HepG2 (cell line): ENCODE measurements around the gene CYP20A1. TPM values are rescaled to one million over a fixed set of nuclear protein-coding genes. Genes with fewer than 3 reads are reported as not detected.

Experiments used
- ATF6 ChIP-seq: sonication (generic); formaldehyde crosslinking; conservative IDR thresholded peaks from 2 replicates; pipeline ENCODE4 v1.4.0; 2020; ENCODE audit warnings: missing genetic modification reagents
- CAMTA2 ChIP-seq: sonication (generic); formaldehyde crosslinking; IDR thresholded peaks from 2 replicates; pipeline ENCODE4 v1.4.0; 2020; ENCODE audit warnings: mild to moderate bottlenecking, missing genetic modification reagents, borderline replicate concordance
- IKZF5 ChIP-seq: IDR thresholded peaks from 2 replicates; pipeline ENCODE4 v1.6.1; 2018; ENCODE audit warnings: missing genetic modification reagents, mild to moderate bottlenecking, missing compliant biosample characterization
- KDM1A ChIP-seq: IDR thresholded peaks from 2 replicates; pipeline ENCODE4 v1.6.1; 2016; ENCODE audit warnings: missing compliant biosample characterization
- KMT2B ChIP-seq: IDR thresholded peaks from 2 replicates; pipeline ENCODE4 v1.6.1; 2016; ENCODE audit warnings: missing genetic modification reagents, missing compliant biosample characterization
- NRL ChIP-seq: sonication (generic); formaldehyde crosslinking; IDR thresholded peaks from 2 replicates; pipeline ENCODE4 v1.5.0; 2020; ENCODE audit warnings: missing genetic modification reagents, mild to moderate bottlenecking, moderate library complexity, borderline replicate concordance
- SP4 ChIP-seq: sonication (generic); formaldehyde crosslinking; IDR thresholded peaks from 2 replicates; pipeline ENCODE4 v1.8.1; 2023; ENCODE audit warnings: mild to moderate bottlenecking, missing genetic modification reagents
- TBX2 ChIP-seq: sonication (generic); formaldehyde crosslinking; IDR thresholded peaks from 2 replicates; pipeline ENCODE4 v1.5.0; 2020; ENCODE audit warnings: missing genetic modification reagents, mild to moderate bottlenecking, borderline replicate concordance
- TBX3 ChIP-seq: fragments of 450-650 bp; IDR thresholded peaks from 2 replicates; pipeline ENCODE4 v1.6.1; 2017; ENCODE audit warnings: antibody characterized with exemption, mild to moderate bottlenecking, inconsistent platforms, borderline replicate concordance
- TCF12 ChIP-seq, 2 experiments: fragments of 450-650 bp in 1 of 2; sonication (generic) in 1 of 2; formaldehyde crosslinking in 1 of 2; IDR thresholded peaks; 2 replicates each; pipeline versions ENCODE4 v1.6.1 to v1.8.0; 2017 to 2022; ENCODE audit warnings: antibody characterized with exemption in 1 of 2, mild to moderate bottlenecking in 1 of 2, missing genetic modification reagents in 1 of 2, moderate library complexity in 1 of 2
- THAP11 ChIP-seq: IDR thresholded peaks from 2 replicates; pipeline ENCODE4 v1.6.1; 2016; ENCODE audit warnings: missing biosample characterization, missing genetic modification reagents
- YEATS4 ChIP-seq: sonication (generic); formaldehyde crosslinking; IDR thresholded peaks from 2 replicates; pipeline ENCODE4 v1.4.0; 2020; ENCODE audit warnings: missing genetic modification reagents, borderline replicate concordance
- ZKSCAN5 ChIP-seq: sonication (generic); formaldehyde crosslinking; IDR thresholded peaks from 2 replicates; pipeline ENCODE4 v1.5.1; 2020; ENCODE audit warnings: mild to moderate bottlenecking, missing genetic modification reagents
- ZNF784 ChIP-seq: sonication (generic); formaldehyde crosslinking; IDR thresholded peaks from 2 replicates; pipeline ENCODE4 v1.5.1; 2020; ENCODE audit warnings: missing genetic modification reagents, mild to moderate bottlenecking, borderline replicate concordance
- ZNF850 ChIP-seq: sonication (generic); formaldehyde crosslinking; conservative IDR thresholded peaks from 2 replicates; pipeline ENCODE4 v1.9.0; 2021; ENCODE audit warnings: mild to moderate bottlenecking, missing genetic modification reagents
- ZSCAN5A ChIP-seq: sonication (generic); formaldehyde crosslinking; IDR thresholded peaks from 2 replicates; pipeline ENCODE4 v1.8.0; 2022; ENCODE audit warnings: mild to moderate bottlenecking, missing genetic modification reagents, borderline replicate concordance
- polyA plus RNA-seq, 8 experiments: library from polyadenylated mRNA; depleted of rRNA in 3 of 8; stranded (reverse) in 7 of 8; unstranded in 1 of 8; fragments of >200 nt; fragmentation: Illumina TruSeq in 4 of 8; extraction: Trizol in 4 of 8; gene quantifications; 2 replicates each; pipeline versions ENCODE4 v1.2.1 to v1.2.3, GENCODE V29; 2011 to 2016; ENCODE audit warnings: low read depth in 4 of 8, missing spikeins in 1 of 8, mixed read lengths in 1 of 8; ENCODE audit not compliant: insufficient read depth in 1 of 8
- total RNA-seq, 5 experiments: library from RNA; depleted of rRNA; stranded (reverse); fragments of >200 nt; fragmentation: Illumina TruSeq; extraction: Trizol; gene quantifications; 2 replicates each; pipeline ENCODE4 v1.2.3, GENCODE V29; 2016; ENCODE audit warnings: low read depth in 1 of 5

The CYP20A1 gene
- total and polyA plus RNA-seq, 2 of the 13 experiments (the other 11 are each of a cell fraction or from before 2014, with no cell fraction given): 9.6 to 35.3 TPM

GRCh38 chr2:203327901-203328759 lies 89.3 kb downstream of the CYP20A1 start, which contains the start of gene ABI2 (continued):
- TF ChIP-seq TBX3 (peak; percentile 64; the same call in 1 of the 2 replicates), KMT2B (peak; percentile 77; the same call in 1 of the 2 replicates), THAP11 (CRISPR knock-in tag) (peak; percentile 74), ZKSCAN5 (no peak), CAMTA2 (CRISPR knock-in tag) (0 out of 2 replicates have a peak, but pooled peaks have one; percentile 20), TCF12 (IDR thresholded peaks at IDR 0.05) (no peak), TCF12 (CRISPR knock-in tag; IDR thresholded peaks at IDR 0.05) (peak; percentile 44; the same call in 1 of the 2 replicates), ATF6 (CRISPR knock-in tag) (peak; percentile 83; the same call in 1 of the 2 replicates), ZSCAN5A (CRISPR knock-in tag) (peak; percentile 77; the same call in 1 of the 2 replicates), NRL (CRISPR knock-in tag) (peak; percentile 70; the same call in 1 of the 2 replicates), IKZF5 (CRISPR knock-in tag) (peak; percentile 78; the same call in 1 of the 2 replicates), ZNF784 (CRISPR knock-in tag) (0 out of 2 replicates have a peak, but pooled peaks have one; percentile 66), SP4 (peak; percentile 83), ZNF850 (CRISPR knock-in tag) (0 out of 2 replicates have a peak, but pooled peaks have one; percentile 33), KDM1A (CRISPR knock-in tag) (peak; percentile 66; the same call in 1 of the 2 replicates), YEATS4 (peak; percentile 66), TBX2 (CRISPR knock-in tag) (peak; percentile 91)
